RWPE2 (cell line): Measurements from ENCODE around the gene SPDYE1.

Experiments used
- ATAC-seq: fragments of 200-7000 bp; cut with Tn5 transposase; 3 replicates; pipeline ENCODE4 v1.9.1; 2021; ENCODE audit warnings: low read depth
- DNase-seq: peaks from one replicate; pipeline ENCODE4 v3.0.0-alpha.2; 2020; ENCODE audit warnings: low spot score
- H3K27ac ChIP-seq: fragments of 450-650 bp; 2 replicates; pipeline ENCODE4 v1.5.1; 2017; ENCODE audit warnings: mild to moderate bottlenecking; ENCODE audit not compliant: poor library complexity, severe bottlenecking
- H3K27me3 ChIP-seq: fragments of 250-450 bp; sonication (Bioruptor Pico); 2 replicates; pipeline ENCODE4 v1.5.1; 2021; ENCODE audit warnings: mild to moderate bottlenecking, moderate library complexity; ENCODE audit not compliant: insufficient read depth, poor library complexity, severe bottlenecking
- H3K36me3 ChIP-seq: fragments of 250-450 bp; sonication (Bioruptor Pico); 2 replicates; pipeline ENCODE4 v1.5.1; 2020; ENCODE audit warnings: low read depth, mild to moderate bottlenecking, moderate library complexity
- H3K4me1 ChIP-seq: fragments of 250-450 bp; sonication (Bioruptor Pico); 2 replicates; pipeline ENCODE4 v1.5.1; 2021; ENCODE audit warnings: mild to moderate bottlenecking, moderate library complexity; ENCODE audit not compliant: insufficient read depth, poor library complexity, severe bottlenecking
- H3K4me3 ChIP-seq: fragments of 250-450 bp; sonication (Bioruptor Pico); 2 replicates; pipeline ENCODE4 v1.5.1; 2021; ENCODE audit warnings: mild to moderate bottlenecking, moderate library complexity; ENCODE audit not compliant: severe bottlenecking
- H3K9me3 ChIP-seq: fragments of 250-450 bp; sonication (Bioruptor Pico); 2 replicates; pipeline ENCODE4 v1.5.1; 2021; ENCODE audit warnings: mild to moderate bottlenecking, moderate library complexity; ENCODE audit not compliant: severe bottlenecking
- CTCF ChIP-seq: fragments of 450-650 bp; IDR thresholded peaks from one replicate; pipeline ENCODE4 v1.5.1; 2017; ENCODE audit warnings: mild to moderate bottlenecking, moderate library complexity; ENCODE audit not compliant: poor library complexity, severe bottlenecking

Gene SPDYE1

GRCh38 chr7:44057849-44058758 is 60.4 kb downstream of the SPDYE1 start:
- H3K27me3 ChIP-seq = no peaks in the 10 kb centered on the region
- H3K9me3 ChIP-seq = no peaks in the 10 kb centered on the region
- no peak overlapping the region for H3K27ac ChIP-seq
- no peak for TF ChIP-seq CTCF
- peak; percentile 17; the same call in 1 of the 3 replicates for ATAC-seq
- no peaks in the 10 kb centered on the region for H3K4me1 ChIP-seq
- peaks cover 69% of the 10 kb centered on the region for H3K36me3 ChIP-seq
- H3K4me3 ChIP-seq = no peak overlapping the region
- no peak for DNase-seq

GRCh38 chr7:44058759-44059218 is 61.1 kb downstream of the SPDYE1 start:
- Histone ChIP-seq H3K36me3 (peaks cover 62% of the 10 kb centered on the region), H3K4me3 (no peak overlapping the region), H3K9me3 (no peaks in the 10 kb centered on the region), H3K4me1 (no peaks in the 10 kb centered on the region), H3K27ac (no peak overlapping the region), H3K27me3 (no peaks in the 10 kb centered on the region)
- ATAC-seq (no peak), DNase-seq (no peak)
- TF ChIP-seq CTCF = no peak

- Histone ChIP-seq H3K36me3 (peaks cover 56% of the 10 kb centered on the region), H3K27ac (no peak overlapping the region), H3K4me3 (no peak overlapping the region), H3K4me1 (no peaks in the 10 kb centered on the region), H3K9me3 (no peaks in the 10 kb centered on the region), H3K27me3 (no peaks in the 10 kb centered on the region)
- no peak for TF ChIP-seq CTCF
- no peak for ATAC-seq
- no peak for DNase-seq
Measured at GRCh38 chr7:44059219-44060090, 61.8 kb downstream of the SPDYE1 start.
